ENCODE results near the gene FBXO3.
"Not testable (repeated sequence)": the region's sequence is repeated elsewhere in the genome, so short reads cannot be mapped to it uniquely, and the experiment has no call there.

Gene FBXO3

GRCh38 chr11:33773987-33774735 lies at the start of gene FBXO3:
Gene FBXO3, minus strand, starts transcription at chr11:33774520. Its CDS starts 23 bp downstream, at chr11:33774497.
- DNase-seq (ENCODE audit: low read depth in 1 of 2, low spot score in 1 of 2), result peak; percentile 92 to 94
- TF ChIP-seq JUND (IDR thresholded peaks at IDR 0.05; ENCODE audit: low read depth), result no peak
- in situ Hi-C loops (cut with HindIII; ENCODE audit: low pct_unique_long_range_greater_than_20kb, low sequenced_read_pairs), result no loop called here

GRCh38 chr11:33822981-33823380 lies 48.7 kb upstream of the FBXO3 start:
- in situ Hi-C loops (cut with HindIII; ENCODE audit: low pct_unique_long_range_greater_than_20kb, low sequenced_read_pairs); DNase-seq (ENCODE audit: low read depth in 1 of 2, low spot score in 1 of 2): not testable (repeated sequence)

GRCh38 chr11:33819278-33820035 lies 45.1 kb upstream of the FBXO3 start:
- DNase-seq (ENCODE audit: low read depth in 1 of 2, low spot score in 1 of 2), result no peak
- no peak for TF ChIP-seq JUND (IDR thresholded peaks at IDR 0.05; ENCODE audit: low read depth)
- in situ Hi-C loops (cut with HindIII; ENCODE audit: low pct_unique_long_range_greater_than_20kb, low sequenced_read_pairs), result no loop called here

- DNase-seq (ENCODE audit: low read depth in 1 of 2, low spot score in 1 of 2), result peak; percentile 65 to 87
- no peak for TF ChIP-seq JUND (IDR thresholded peaks at IDR 0.05; ENCODE audit: low read depth)
- in situ Hi-C loops (cut with HindIII; ENCODE audit: low pct_unique_long_range_greater_than_20kb, low sequenced_read_pairs), result no loop called here
These were observed 34.0 kb upstream of the FBXO3 start for GRCh38 chr11:33808228-33808828.

GRCh38 chr11:33804471-33804870 lies 30.2 kb upstream of the FBXO3 start:
- TF ChIP-seq JUND (IDR thresholded peaks at IDR 0.05; ENCODE audit: low read depth), result no peak
- DNase-seq (ENCODE audit: low read depth in 1 of 2, low spot score in 1 of 2), result no peak
- in situ Hi-C loops (cut with HindIII; ENCODE audit: low pct_unique_long_range_greater_than_20kb, low sequenced_read_pairs), result no loop called here

- in situ Hi-C loops (cut with HindIII; ENCODE audit: low pct_unique_long_range_greater_than_20kb, low sequenced_read_pairs), result no loop called here
- peak; percentile 81 for TF ChIP-seq JUND (IDR thresholded peaks at IDR 0.05; ENCODE audit: low read depth)
- DNase-seq (ENCODE audit: low read depth in 1 of 2, low spot score in 1 of 2), result peak; percentile 26 to 92
These were observed 28.1 kb upstream of the FBXO3 start for GRCh38 chr11:33802194-33802950.

- in situ Hi-C loops (cut with HindIII; ENCODE audit: low pct_unique_long_range_greater_than_20kb, low sequenced_read_pairs), result no loop called here
These were observed 27.5 kb upstream of the FBXO3 start for GRCh38 chr11:33801821-33802193.

GRCh38 chr11:33797879-33798278 lies 23.6 kb upstream of the FBXO3 start:
- in situ Hi-C loops (cut with HindIII; ENCODE audit: low pct_unique_long_range_greater_than_20kb, low sequenced_read_pairs), result no loop called here
- no peak for DNase-seq (ENCODE audit: low read depth in 1 of 2, low spot score in 1 of 2)
- TF ChIP-seq JUND (IDR thresholded peaks at IDR 0.05; ENCODE audit: low read depth), result no peak

More at GRCh38 chr11:33801821-33802193, 27.5 kb upstream of the FBXO3 start:
- TF ChIP-seq JUND (IDR thresholded peaks at IDR 0.05; ENCODE audit: low read depth), result no peak
- no peak for DNase-seq (ENCODE audit: low read depth in 1 of 2, low spot score in 1 of 2)

- DNase-seq (ENCODE audit: low read depth in 1 of 2, low spot score in 1 of 2), result no peak
- no peak for TF ChIP-seq JUND (IDR thresholded peaks at IDR 0.05; ENCODE audit: low read depth)
- in situ Hi-C loops (cut with HindIII; ENCODE audit: low pct_unique_long_range_greater_than_20kb, low sequenced_read_pairs), result no loop called here
These were observed 15.7 kb upstream of the FBXO3 start for GRCh38 chr11:33790040-33790439.

- in situ Hi-C loops (cut with HindIII; ENCODE audit: low pct_unique_long_range_greater_than_20kb, low sequenced_read_pairs); DNase-seq (ENCODE audit: low read depth in 1 of 2, low spot score in 1 of 2): not testable (repeated sequence)
These were observed 13.8 kb upstream of the FBXO3 start for GRCh38 chr11:33788095-33788494.

- no peak for DNase-seq (ENCODE audit: low read depth in 1 of 2, low spot score in 1 of 2)
- no peak for TF ChIP-seq JUND (IDR thresholded peaks at IDR 0.05; ENCODE audit: low read depth)
- in situ Hi-C loops (cut with HindIII; ENCODE audit: low pct_unique_long_range_greater_than_20kb, low sequenced_read_pairs), result no loop called here
These were observed 12.8 kb upstream of the FBXO3 start for GRCh38 chr11:33787076-33787475.

GRCh38 chr11:33785609-33786008 lies 11.3 kb upstream of the FBXO3 start:
- no peak for TF ChIP-seq JUND (IDR thresholded peaks at IDR 0.05; ENCODE audit: low read depth)
- in situ Hi-C loops (cut with HindIII; ENCODE audit: low pct_unique_long_range_greater_than_20kb, low sequenced_read_pairs), result no loop called here

More at GRCh38 chr11:33785609-33786008, 11.3 kb upstream of the FBXO3 start:
- DNase-seq (ENCODE audit: low read depth in 1 of 2, low spot score in 1 of 2), result no peak
